Activated naive CD4-positive, alpha-beta T cell treated with anti-CD3 and anti-CD28 coated beads, Interleukin-2, amount 10 ng/mL, durations not matched to agents 7 days and 5 days (primary cell): ENCODE measurements around the gene MRPL53.

ENCODE experiments used
- CTCF ChIA-PET: fragments of 350-600 bp; sonication (Branson Sonifier 250); formaldehyde crosslinking; loops from one replicate; lab custom pipeline; 2021; ENCODE audit warnings: antibody characterized with exemption; lab: Charles Lee
- DNase-seq: peaks from one replicate; pipeline ENCODE4 v3.0.0-alpha.2; 2020
- H3K27ac Mint-ChIP-seq: one replicate; pipeline ENCODE4 v1.8.0; 2021; ENCODE audit warnings: mild to moderate bottlenecking, moderate library complexity, mixed read lengths
- H3K27me3 Mint-ChIP-seq: one replicate; pipeline ENCODE4 v1.8.0; 2021; ENCODE audit warnings: mild to moderate bottlenecking, mixed read lengths
- H3K36me3 Mint-ChIP-seq: one replicate; pipeline ENCODE4 v1.8.0; 2021; ENCODE audit warnings: mixed read lengths
- H3K4me1 Mint-ChIP-seq: one replicate; pipeline ENCODE4 v1.8.0; 2021; ENCODE audit warnings: mixed read lengths
- H3K4me3 Mint-ChIP-seq: one replicate; pipeline ENCODE4 v1.8.0; 2021; ENCODE audit warnings: mild to moderate bottlenecking, moderate library complexity, mixed read lengths
- H3K9me3 Mint-ChIP-seq: one replicate; pipeline ENCODE4 v1.8.0; 2021; ENCODE audit warnings: mixed read lengths

MRPL53 gene

DNA sequence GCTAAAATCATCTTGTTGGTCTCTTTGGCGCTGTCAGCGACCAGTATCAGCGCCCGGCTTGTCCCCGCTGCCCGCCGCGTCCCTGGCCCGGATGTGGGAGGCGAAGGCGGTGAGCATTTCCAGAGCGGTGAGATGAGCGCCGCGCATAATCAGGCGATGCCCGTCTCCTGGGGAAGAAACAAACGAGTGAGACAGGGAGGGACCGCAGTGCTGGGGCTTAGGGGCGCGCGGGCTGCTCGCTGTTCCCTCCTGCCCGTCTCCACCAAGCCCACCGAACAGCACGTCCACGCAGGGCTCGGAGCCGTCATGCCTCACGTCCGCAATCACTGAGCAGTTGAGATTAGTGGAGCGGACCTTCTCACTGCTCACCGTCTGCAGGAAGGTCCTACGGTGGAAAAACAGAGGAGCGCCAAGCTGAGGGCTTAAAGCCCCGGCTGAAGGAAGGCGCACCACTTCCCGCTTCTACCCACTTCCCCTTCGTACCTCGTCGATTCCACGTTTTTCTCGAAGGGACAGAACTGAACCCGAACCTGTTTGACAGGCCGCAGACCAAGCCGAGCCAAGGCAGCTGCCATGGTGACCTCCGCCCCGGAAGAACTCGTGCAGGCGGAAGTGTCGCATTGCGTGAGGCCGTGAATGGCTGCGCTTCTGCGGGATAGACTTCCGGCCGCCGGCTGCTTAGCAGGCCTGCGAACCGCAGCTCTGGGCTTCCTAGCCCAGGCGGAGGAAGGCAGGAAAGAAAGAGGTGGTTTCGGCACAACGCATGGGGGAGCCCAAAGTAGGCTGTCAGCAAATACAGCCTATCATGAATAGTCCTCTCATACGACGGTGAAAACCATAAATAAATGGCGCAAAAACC, at the start of gene MRPL53:
MRPL53 (minus strand) TSS at position 595 of the 859 bp plus-strand sequence; CDS start at position 575, 20 bp downstream.
- Mint-ChIP-seq H3K27me3 (peaks cover 7% of the 10 kb centered on the region), H3K4me1 (peaks cover 40% of the 10 kb centered on the region), H3K27ac (peak within 1 kb of the TSS; percentile 99), H3K9me3 (no peaks in the 10 kb centered on the region), H3K4me3 (peak within 1 kb of the TSS; percentile 96), H3K36me3 (peaks cover 38% of the 10 kb centered on the region)
- peak; percentile 97 for DNase-seq
- CTCF ChIA-PET: interaction anchor here (0.6 to 3.4 kb wide), 9 partner anchors 10 to 113 kb away, joined by 3 to 27 read pairs (median 4); partner anchors contain the start of genes CCDC142, INO80B, TTC31 and WBP1

GRCh38 chr2:74516650-74517049, 44.2 kb upstream of the MRPL53 start:
- H3K27me3 Mint-ChIP-seq: peaks cover 99% of the 10 kb centered on the region
- no peaks in the 10 kb centered on the region for H3K9me3 Mint-ChIP-seq
- DNase-seq: no peak
- peaks cover 33% of the 10 kb centered on the region for H3K4me1 Mint-ChIP-seq
- peaks cover 9% of the 10 kb centered on the region for H3K36me3 Mint-ChIP-seq
- CTCF ChIA-PET: no interaction called here
- peak overlapping the region; percentile 71 for H3K4me3 Mint-ChIP-seq
- no peak overlapping the region for H3K27ac Mint-ChIP-seq

DNA sequence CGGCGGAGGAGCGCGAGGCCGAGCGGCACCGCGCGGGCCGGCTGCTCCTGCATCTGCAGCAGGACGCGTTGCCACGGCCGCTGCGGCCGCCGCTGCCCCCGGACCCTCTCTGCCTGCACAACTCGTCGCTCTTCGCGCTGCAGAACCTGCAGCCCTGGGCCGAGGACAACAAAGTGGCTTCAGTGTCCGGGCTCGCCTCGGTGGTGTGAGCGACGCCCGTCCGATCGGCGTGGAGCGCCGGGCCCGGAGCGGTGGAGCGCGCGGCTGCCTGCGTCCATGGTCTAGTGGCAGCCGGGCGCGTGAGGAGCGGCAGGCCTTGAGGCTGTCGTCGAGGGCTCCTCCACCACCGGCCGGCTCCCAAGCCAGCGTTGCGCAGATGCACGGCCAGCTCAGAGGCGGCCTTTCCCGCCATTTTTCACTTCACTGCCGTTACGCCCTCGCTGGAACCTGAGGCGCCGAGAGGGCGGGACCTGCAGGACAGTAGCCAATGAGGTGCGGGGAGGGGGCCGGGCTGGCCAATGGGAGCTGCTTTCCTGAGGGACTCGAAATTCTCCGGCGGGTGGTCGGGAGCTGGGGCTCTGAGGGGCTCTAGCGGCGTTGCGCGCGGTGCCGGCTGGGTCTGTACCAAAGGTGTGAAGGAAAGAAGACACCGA, 43.6 kb upstream of the MRPL53 start:
- H3K4me3 Mint-ChIP-seq: peak overlapping the region; percentile 71

GRCh38 chr2:74515271-74515980, 42.9 kb upstream of the MRPL53 start:
- CTCF ChIA-PET: no interaction called here
- H3K4me1 Mint-ChIP-seq: peaks cover 36% of the 10 kb centered on the region
- H3K27me3 Mint-ChIP-seq: peaks cover 99% of the 10 kb centered on the region
- H3K4me3 Mint-ChIP-seq: peak overlapping the region; percentile 73
- H3K27ac Mint-ChIP-seq: no peak overlapping the region
- H3K36me3 Mint-ChIP-seq: peaks cover 9% of the 10 kb centered on the region
- peak; percentile 44 for DNase-seq
- H3K9me3 Mint-ChIP-seq: no peaks in the 10 kb centered on the region

More for the DNA sequence above, 43.6 kb upstream of the MRPL53 start:
- peaks cover 99% of the 10 kb centered on the region for H3K27me3 Mint-ChIP-seq
- H3K9me3 Mint-ChIP-seq: no peaks in the 10 kb centered on the region
- CTCF ChIA-PET: no interaction called here
- peaks cover 33% of the 10 kb centered on the region for H3K4me1 Mint-ChIP-seq
- peaks cover 9% of the 10 kb centered on the region for H3K36me3 Mint-ChIP-seq
- peak; percentile 84 for DNase-seq
- peak overlapping the region; percentile 65 for H3K27ac Mint-ChIP-seq

DNA sequence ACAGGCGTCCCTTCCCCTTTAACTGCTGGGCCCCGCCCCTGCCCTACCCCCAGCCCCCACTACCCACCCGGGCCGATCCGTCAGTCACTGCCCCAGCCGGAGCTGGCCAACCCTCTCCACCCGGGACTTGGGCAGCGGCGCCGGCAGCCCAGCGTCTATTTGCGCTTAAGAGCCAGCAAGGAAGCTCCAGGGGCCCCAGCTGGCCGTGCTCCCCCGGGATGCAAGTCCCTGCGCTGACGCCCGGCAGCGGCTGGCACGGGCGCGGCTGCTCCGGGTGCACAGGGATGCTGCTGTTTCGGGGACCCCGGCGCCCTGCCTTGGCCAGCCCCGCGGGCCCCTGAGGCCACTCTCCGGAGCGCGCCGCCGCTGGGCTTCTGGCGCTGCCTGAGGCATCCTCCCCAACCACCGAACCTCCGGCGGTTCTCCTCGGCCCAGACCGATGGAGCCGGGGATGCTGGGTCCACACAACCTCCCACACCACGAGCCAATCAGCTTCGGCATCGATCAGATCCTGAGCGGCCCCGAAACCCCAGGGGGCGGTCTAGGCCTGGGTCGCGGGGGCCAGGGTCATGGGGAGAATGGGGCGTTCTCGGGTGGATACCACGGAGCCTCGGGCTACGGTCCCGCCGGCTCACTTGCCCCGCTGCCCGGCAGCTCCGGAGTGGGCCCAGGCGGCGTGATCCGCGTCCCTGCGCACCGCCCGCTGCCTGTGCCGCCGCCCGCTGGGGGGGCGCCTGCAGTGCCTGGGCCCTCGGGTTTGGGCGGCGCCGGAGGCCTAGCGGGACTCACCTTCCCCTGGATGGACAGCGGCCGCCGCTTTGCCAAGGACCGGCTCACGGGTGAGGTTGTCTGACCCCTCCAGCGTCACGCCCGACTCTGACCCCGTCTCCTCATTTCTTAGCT, 42.1 kb upstream of the MRPL53 start, which contains the start of gene TLX2:
TLX2 (plus strand) TSS at position 83 of the 903 bp plus-strand sequence; CDS start at position 440, 357 bp downstream.
- Mint-ChIP-seq H3K4me3 (peak within 1 kb of the TSS; percentile 73), H3K4me1 (peaks cover 40% of the 10 kb centered on the region), H3K36me3 (peaks cover 9% of the 10 kb centered on the region), H3K9me3 (no peaks in the 10 kb centered on the region), H3K27me3 (peaks cover 99% of the 10 kb centered on the region), H3K27ac (peak within 1 kb of the TSS; percentile 28)
- DNase-seq: no peak
- CTCF ChIA-PET: interaction anchor here (1.0 to 1.6 kb wide), 2 partner anchors 14 to 73 kb away, joined by 3 read pairs; no protein-coding TSS in a partner anchor

DNA sequence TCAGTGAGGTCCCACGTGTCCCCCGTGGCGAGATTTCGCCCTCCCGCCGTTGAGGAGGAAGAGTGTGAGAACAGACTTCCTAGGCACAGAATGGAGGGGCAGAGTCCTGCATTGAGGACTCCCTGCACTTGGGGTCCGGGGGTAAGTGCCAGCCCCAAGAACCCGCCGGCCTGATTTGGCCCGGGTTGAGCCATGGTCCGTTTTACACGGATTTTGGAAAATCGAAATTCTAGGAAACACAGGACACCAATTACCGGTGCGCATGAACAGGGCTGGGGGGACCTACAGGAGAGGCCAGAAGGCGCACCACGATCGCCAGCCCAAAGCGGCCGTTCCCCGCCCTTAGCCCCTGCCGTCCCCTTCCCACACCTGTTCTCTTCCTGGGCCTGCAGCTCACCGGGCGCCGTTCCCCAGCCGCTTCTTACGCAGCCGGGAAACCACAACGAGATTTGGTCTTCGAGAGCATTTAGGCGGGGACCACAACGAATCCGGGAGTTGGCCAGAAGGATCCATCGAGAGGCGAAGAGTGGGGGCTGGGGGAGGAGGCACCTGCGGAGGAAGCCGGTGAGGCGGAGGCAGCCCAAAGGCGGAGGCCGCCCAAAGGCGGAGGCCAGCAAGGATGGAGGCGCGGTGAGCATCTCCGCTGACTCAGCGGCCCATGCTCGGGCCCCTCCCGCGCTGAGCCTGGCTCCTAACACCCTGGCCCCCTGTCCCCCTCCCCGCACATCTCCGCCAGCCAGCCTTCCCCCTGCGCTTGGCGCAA, 41.3 kb upstream of the MRPL53 start:
- H3K27ac Mint-ChIP-seq: peak overlapping the region; percentile 28
- peak overlapping the region; percentile 23 for H3K4me3 Mint-ChIP-seq
- CTCF ChIA-PET: interaction anchor here (1.0 to 1.6 kb wide), 4 partner anchors 10 to 74 kb away, joined by 3 to 7 read pairs (median 3); no protein-coding TSS in a partner anchor
- DNase-seq: peak; percentile 56
- peaks cover 97% of the 10 kb centered on the region for H3K27me3 Mint-ChIP-seq
- peaks cover 9% of the 10 kb centered on the region for H3K36me3 Mint-ChIP-seq
- H3K4me1 Mint-ChIP-seq: peaks cover 41% of the 10 kb centered on the region
- H3K9me3 Mint-ChIP-seq: no peaks in the 10 kb centered on the region

GRCh38 chr2:74512744-74513604, 40.5 kb upstream of the MRPL53 start:
- Mint-ChIP-seq H3K4me1 (peaks cover 49% of the 10 kb centered on the region), H3K27me3 (peaks cover 97% of the 10 kb centered on the region), H3K27ac (no peak overlapping the region), H3K9me3 (no peaks in the 10 kb centered on the region), H3K4me3 (no peak overlapping the region), H3K36me3 (peaks cover 14% of the 10 kb centered on the region)
- DNase-seq: no peak
- CTCF ChIA-PET: interaction anchor here (0.8 to 1.6 kb wide), 4 partner anchors 9 to 74 kb away, joined by 3 to 7 read pairs (median 3); no protein-coding TSS in a partner anchor

DNA sequence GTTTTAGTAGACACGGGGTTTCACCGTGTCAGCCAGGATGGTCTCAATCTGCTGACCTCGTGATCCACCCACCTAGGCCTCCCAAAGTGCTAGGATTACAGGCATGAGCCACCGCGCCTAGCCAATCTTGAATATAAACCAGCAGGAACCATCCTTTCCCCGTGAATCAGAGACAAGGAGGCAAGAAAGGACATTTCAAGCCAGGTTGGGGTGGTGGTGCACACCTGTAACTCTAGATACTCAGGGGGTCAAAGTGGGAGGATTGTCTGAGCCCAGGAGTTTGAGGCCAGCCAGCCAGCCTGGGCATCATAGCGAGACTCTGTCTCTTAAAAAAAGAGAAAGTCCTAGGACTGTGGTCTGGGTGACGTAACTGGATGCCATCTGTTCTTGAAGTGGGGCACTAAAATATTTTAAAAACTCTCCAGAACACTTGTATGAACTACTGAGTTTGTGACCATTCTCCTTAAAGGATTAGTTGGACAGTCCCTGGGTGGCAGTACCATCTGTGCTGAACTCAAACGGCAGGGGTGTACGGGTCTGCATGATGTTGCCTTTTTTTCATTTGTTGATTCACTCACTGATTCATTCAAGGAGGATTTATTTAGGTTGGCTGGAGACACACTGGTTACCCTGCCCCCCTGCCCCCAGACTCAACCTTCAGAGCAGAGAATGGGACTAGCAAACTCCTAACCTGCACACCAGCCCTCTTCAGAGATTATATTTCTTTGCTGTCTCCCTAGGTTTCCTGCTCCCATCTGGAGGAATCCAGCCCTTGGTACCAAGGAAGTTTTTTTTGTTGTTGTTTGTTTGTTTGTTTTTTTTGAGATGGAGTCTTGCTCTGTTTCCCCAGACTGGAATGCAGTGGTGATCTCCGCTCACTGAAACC, 38.9 kb upstream of the MRPL53 start:
- CTCF ChIA-PET: no interaction called here
- no peak overlapping the region for H3K27ac Mint-ChIP-seq
- H3K36me3 Mint-ChIP-seq: peaks cover 18% of the 10 kb centered on the region
- peaks cover 57% of the 10 kb centered on the region for H3K4me1 Mint-ChIP-seq
- H3K27me3 Mint-ChIP-seq: peaks cover 92% of the 10 kb centered on the region
- no peak for DNase-seq
- H3K9me3 Mint-ChIP-seq: no peaks in the 10 kb centered on the region
- H3K4me3 Mint-ChIP-seq: no peak overlapping the region

- CTCF ChIA-PET: interaction anchor here (1.2 to 1.8 kb wide), 3 partner anchors 9 to 28 kb away, joined by 3 to 8 read pairs (median 6); partner anchors contain the start of genes CCDC142 and TTC31
- no peak for DNase-seq
- Mint-ChIP-seq H3K27me3 (peaks cover 81% of the 10 kb centered on the region), H3K27ac (no peak overlapping the region), H3K4me3 (no peak overlapping the region), H3K36me3 (peaks cover 24% of the 10 kb centered on the region), H3K9me3 (no peaks in the 10 kb centered on the region), H3K4me1 (peaks cover 53% of the 10 kb centered on the region)
These were observed 37.8 kb upstream of the MRPL53 start for GRCh38 chr2:74510272-74510671.

DNA sequence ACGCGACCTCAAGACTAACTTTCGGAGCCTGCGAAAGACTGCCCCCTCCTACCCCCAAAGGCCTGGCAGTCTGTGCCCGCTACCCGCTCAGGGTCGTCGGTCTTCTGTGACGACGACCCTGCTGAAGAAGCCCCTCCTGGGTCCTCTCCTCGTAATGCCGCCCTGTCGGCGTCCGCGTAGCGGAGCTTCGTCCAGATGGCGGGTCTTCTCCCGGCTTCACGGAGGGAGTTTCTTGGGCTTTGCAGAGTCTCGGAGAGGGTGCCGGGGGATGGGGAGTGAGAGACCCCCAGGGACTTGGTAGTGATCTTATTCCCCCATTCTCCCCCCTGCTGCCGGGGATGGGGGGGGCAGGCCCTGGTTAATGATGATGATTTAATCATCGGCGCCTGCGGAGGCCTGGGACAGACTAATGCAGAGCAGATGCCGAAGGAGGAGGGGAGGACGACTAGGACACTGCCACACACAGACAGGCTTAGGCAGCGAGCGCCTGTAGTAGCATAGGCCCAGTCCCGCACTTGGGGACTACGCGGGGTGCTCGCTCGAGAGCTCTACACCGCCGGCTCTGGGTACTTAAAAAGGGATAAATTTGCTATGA, 35.5 kb upstream of the MRPL53 start:
- Mint-ChIP-seq H3K4me3 (peak overlapping the region; percentile 95), H3K4me1 (peaks cover 63% of the 10 kb centered on the region), H3K27me3 (peaks cover 77% of the 10 kb centered on the region), H3K36me3 (peaks cover 38% of the 10 kb centered on the region), H3K9me3 (no peaks in the 10 kb centered on the region), H3K27ac (peak overlapping the region; percentile 99)
- peak; percentile 41 for DNase-seq
- CTCF ChIA-PET: interaction anchor here (1.7 kb wide), 1 partner anchor 14 kb away, joined by 4 read pairs; no protein-coding TSS in a partner anchor
